GM23248 (cell line): Measurements from ENCODE around the gene MLLT10. TPM values are rescaled to one million over a fixed set of nuclear protein-coding genes. Genes with fewer than 3 reads are reported as not detected.
A peak's percentile ranks its signal among the peaks of the same experiment; 100 is the strongest.

Experiments
- DNase-seq: peaks from one replicate; pipeline ENCODE4 v3.0.0-alpha.2; 2015
- H2AFZ ChIP-seq: fragments of 200-600 bp; sonication (generic); 2 replicates; pipeline ENCODE4 v1.6.1; 2016; ENCODE audit warnings: antibody characterized with exemption
- H3F3A ChIP-seq: fragments of 200-600 bp; sonication (generic); 2 replicates; pipeline ENCODE4 v1.6.1; 2016; ENCODE audit warnings: mild to moderate bottlenecking, antibody characterized with exemption, mixed run types; ENCODE audit not compliant: insufficient read depth
- H3K27ac ChIP-seq: fragments of 200-600 bp; sonication (generic); 2 replicates; pipeline ENCODE4 v1.5.1; 2016; ENCODE audit warnings: mild to moderate bottlenecking
- H3K27me3 ChIP-seq: fragments of 200-600 bp; sonication (generic); replicated peaks from 2 replicates; pipeline ENCODE4 v1.6.1; 2016; ENCODE audit warnings: mild to moderate bottlenecking; ENCODE audit not compliant: insufficient read depth
- H3K36me3 ChIP-seq: fragments of 200-600 bp; sonication (generic); 2 replicates; pipeline ENCODE4 v1.6.1; 2016; ENCODE audit warnings: low read depth, mild to moderate bottlenecking
- H3K4me1 ChIP-seq: fragments of 200-600 bp; sonication (generic); 2 replicates; pipeline ENCODE4 v1.6.1; 2016; ENCODE audit warnings: mild to moderate bottlenecking; ENCODE audit not compliant: insufficient read depth
- H3K4me2 ChIP-seq: fragments of 200-600 bp; sonication (generic); one replicate; pipeline ENCODE4 v1.6.1; 2016; ENCODE audit warnings: mild to moderate bottlenecking; ENCODE audit not compliant: unreplicated experiment
- H3K4me3 ChIP-seq: fragments of 200-600 bp; sonication (generic); 2 replicates; pipeline ENCODE4 v1.5.1; 2016; ENCODE audit warnings: mild to moderate bottlenecking
- H3K79me2 ChIP-seq: fragments of 200-600 bp; sonication (generic); 2 replicates; pipeline ENCODE4 v1.6.1; 2016; ENCODE audit warnings: mild to moderate bottlenecking; ENCODE audit not compliant: insufficient read depth
- H3K9ac ChIP-seq: fragments of 200-600 bp; sonication (generic); 2 replicates; pipeline ENCODE4 v1.6.1; 2016; ENCODE audit warnings: mild to moderate bottlenecking
- H3K9me2 ChIP-seq: fragments of 200-600 bp; sonication (generic); 2 replicates; pipeline ENCODE4 v1.6.1; 2016; ENCODE audit warnings: mixed run types, mild to moderate bottlenecking, moderate library complexity; ENCODE audit not compliant: insufficient read depth
- H3K9me3 ChIP-seq: fragments of 200-600 bp; sonication (generic); one replicate; pipeline ENCODE4 v1.6.1; 2017; ENCODE audit warnings: low read depth
- H4K20me1 ChIP-seq: fragments of 200-600 bp; sonication (generic); 2 replicates; pipeline ENCODE4 v1.6.0; 2016; ENCODE audit not compliant: insufficient read depth
- EZH2 ChIP-seq: fragments of 200-600 bp; sonication (generic); IDR thresholded peaks from 2 replicates; pipeline ENCODE4 v1.6.1; 2018; ENCODE audit warnings: antibody characterized with exemption, mild to moderate bottlenecking; ENCODE audit not compliant: insufficient read depth, poor library complexity, severe bottlenecking
- EZH2phosphoT487 ChIP-seq: fragments of 200-600 bp; sonication (generic); IDR thresholded peaks from 2 replicates; pipeline ENCODE4 v1.6.1; 2018; ENCODE audit warnings: antibody characterized with exemption, moderate library complexity, mild to moderate bottlenecking, low read depth; ENCODE audit not compliant: insufficient read depth
- WGBS, 2 experiments: methylation state at CpG; one replicate each; pipeline ENCODE4 v1.1.6; 2015 to 2017; ENCODE audit warnings: low lambda C conversion rate in 2 of 2, low coverage in 1 of 2; ENCODE audit errors: missing lambda C conversion rate in 2 of 2; 5-methylcytosine and 5-hydroxymethylcytosine counted together
- in situ Hi-C: fragments of 300-500 bp; cut with MboI; formaldehyde crosslinking; loops from 2 replicates; pipeline ENCODE4 v1.15.0; 2020
- polyA plus RNA-seq: library from polyadenylated mRNA; unstranded; fragments of >200 nt; fragmentation: Nextera tagmentation; extraction: Ambion mirVana; gene quantifications from 2 replicates; pipeline ENCODE4 v1.2.1, GENCODE V29; 2016
- total RNA-seq: library from RNA; depleted of rRNA; stranded (reverse); fragments of >200 nt; shearing (Covaris generic); gene quantifications from 2 replicates; pipeline ENCODE4 v1.2.3, GENCODE V29; 2014

MLLT10 gene
- total and polyA plus RNA-seq, 2 experiments from 2014 or later: 8.9 to 19.8 TPM

DNA sequence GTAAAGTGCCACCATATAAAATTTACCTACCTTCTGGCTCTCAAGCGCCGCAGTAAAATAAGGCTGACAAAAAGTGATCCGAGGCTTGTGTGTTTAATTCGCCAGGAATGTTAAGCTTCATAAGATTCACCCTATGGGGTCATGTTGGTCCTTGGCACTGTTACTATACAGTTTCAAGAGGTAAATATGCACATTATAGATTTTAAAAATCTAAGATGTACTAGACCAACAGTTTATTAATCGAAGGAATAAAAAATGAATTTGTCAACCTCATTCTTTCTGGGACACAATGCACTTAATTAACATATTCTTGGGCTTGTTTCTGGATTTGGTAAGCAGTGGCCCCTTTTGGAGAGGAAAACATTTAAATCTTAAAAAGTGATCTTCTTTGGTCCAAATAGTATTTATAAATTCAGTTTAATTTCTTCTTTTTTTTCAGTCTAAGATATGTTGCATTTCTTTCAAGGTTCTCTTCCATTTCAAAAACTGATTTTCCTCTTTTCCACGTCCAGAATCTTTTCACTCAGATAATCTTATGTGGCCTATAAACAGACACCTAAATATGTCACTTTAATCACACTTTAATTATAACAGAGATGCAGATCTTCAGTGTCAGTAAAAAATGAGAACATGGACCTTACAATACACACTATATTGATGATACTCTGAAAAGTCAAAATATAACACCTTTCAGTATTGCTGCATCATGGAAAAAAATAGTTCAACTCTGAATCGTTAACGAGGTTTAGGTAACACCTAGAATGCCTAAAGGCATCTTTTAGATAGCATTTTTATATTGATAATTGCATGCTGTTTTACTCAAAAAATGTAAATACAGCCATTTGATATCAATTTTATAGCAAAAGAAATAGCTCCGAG lies 4.8 kb upstream of the MLLT10 start:
- Histone ChIP-seq H3K4me1 (peaks cover 17% of the 10 kb centered on the region), H3K27ac (no peak overlapping the region)
- no peak for DNase-seq

DNA sequence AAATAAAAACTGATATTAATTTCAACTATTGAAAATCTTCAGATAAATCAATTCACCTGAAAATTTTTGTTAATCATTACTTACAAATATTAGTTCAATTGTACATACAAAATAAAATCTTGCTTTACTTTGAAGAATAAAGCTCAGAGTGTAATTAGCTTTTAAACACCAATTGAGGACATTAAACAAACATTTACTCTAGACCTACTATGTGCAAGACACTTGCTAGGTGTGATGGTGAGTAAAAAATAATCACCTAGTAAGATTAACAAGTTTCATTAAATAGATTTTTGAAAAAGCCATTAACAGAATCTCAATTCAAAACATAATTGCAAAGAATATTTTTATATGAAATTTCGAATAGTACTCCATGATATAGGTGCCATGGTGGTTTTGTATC lies 3.9 kb upstream of the MLLT10 start:
- Histone ChIP-seq H3F3A (peaks cover 30% of the 10 kb centered on the region), H3K79me2 (peaks cover under 1% of the 10 kb centered on the region; the same call in 1 of the 2 replicates), H3K36me3 (no peaks in the 10 kb centered on the region), H3K27me3 (no peaks in the 10 kb centered on the region), H3K27ac (no peak overlapping the region), H3K9me3 (no peaks in the 10 kb centered on the region), H3K4me1 (peaks cover 16% of the 10 kb centered on the region), H4K20me1 (no peaks in the 10 kb centered on the region), H2AFZ (no peak overlapping the region), H3K9me2 (no peaks in the 10 kb centered on the region), H3K4me3 (no peak overlapping the region), H3K4me2 (no peak overlapping the region), H3K9ac (no peak overlapping the region)
- TF ChIP-seq EZH2phosphoT487 (no peak), EZH2 (no peak)
- WGBS, 2 experiments: 66 to 71% methylated on average over 1 of the region's 1 CpG
- in situ Hi-C loops: loop anchor here (25.0 kb wide), 1 partner anchor 407 kb away; no protein-coding TSS in a partner anchor
- no peak for DNase-seq

More for the DNA sequence above, 4.8 kb upstream of the MLLT10 start:
- no peaks in the 10 kb centered on the region for H4K20me1 ChIP-seq
- H3K9me2 ChIP-seq: no peaks in the 10 kb centered on the region
- peaks cover 37% of the 10 kb centered on the region for H3F3A ChIP-seq
- H3K27me3 ChIP-seq: no peaks in the 10 kb centered on the region
- no peak overlapping the region for H3K4me3 ChIP-seq
- peak overlapping the region; percentile 99 for H3K4me2 ChIP-seq
- no peaks in the 10 kb centered on the region for H3K79me2 ChIP-seq
- peak overlapping the region; percentile 85; the same call in 1 of the 2 replicates for H2AFZ ChIP-seq
- no peaks in the 10 kb centered on the region for H3K9me3 ChIP-seq
- TF ChIP-seq EZH2 (no peak), EZH2phosphoT487 (no peak)
- no peaks in the 10 kb centered on the region for H3K36me3 ChIP-seq
- 90 to 93% methylated on average over 9 of the region's 9 CpGs for WGBS, 2 experiments
- H3K9ac ChIP-seq: no peak overlapping the region
- in situ Hi-C loops: loop anchor here (25.0 kb wide), 1 partner anchor 408 kb away; no protein-coding TSS in a partner anchor

DNA sequence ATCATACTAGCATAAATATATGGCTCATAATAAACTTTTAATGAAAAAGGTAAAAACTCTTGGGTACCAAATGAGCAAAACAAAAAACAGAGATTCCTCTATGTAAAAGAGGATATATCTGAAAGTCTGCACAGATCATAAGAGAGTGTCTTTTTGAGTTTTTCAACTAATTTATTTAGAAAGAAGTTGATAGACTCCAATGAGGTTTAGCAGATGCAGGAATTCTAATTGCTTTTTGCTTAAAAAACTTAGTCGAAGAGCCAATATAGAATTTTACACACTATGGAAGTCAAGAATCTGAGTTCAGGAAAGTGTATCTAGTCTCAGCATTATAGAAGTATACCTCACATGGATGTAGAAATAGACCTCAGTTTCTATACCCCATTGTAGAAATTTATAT lies 3.4 kb upstream of the MLLT10 start:
- Histone ChIP-seq H3K9me2 (no peaks in the 10 kb centered on the region), H3K79me2 (peaks cover 5% of the 10 kb centered on the region), H3K4me1 (peaks cover 16% of the 10 kb centered on the region), H3K9me3 (no peaks in the 10 kb centered on the region), H3K9ac (no peak overlapping the region), H3K4me3 (no peak overlapping the region), H3K36me3 (no peaks in the 10 kb centered on the region), H3F3A (peaks cover 31% of the 10 kb centered on the region), H2AFZ (no peak overlapping the region), H3K27ac (no peak overlapping the region), H3K4me2 (no peak overlapping the region), H3K27me3 (no peaks in the 10 kb centered on the region), H4K20me1 (no peaks in the 10 kb centered on the region)
- WGBS, 2 experiments: 40 to 53% methylated on average over 1 of the region's 1 CpG
- in situ Hi-C loops: loop anchor here (25.0 kb wide), 1 partner anchor 407 kb away; no protein-coding TSS in a partner anchor
- no peak for TF ChIP-seq EZH2phosphoT487
- TF ChIP-seq EZH2: no peak
- DNase-seq: no peak

DNA sequence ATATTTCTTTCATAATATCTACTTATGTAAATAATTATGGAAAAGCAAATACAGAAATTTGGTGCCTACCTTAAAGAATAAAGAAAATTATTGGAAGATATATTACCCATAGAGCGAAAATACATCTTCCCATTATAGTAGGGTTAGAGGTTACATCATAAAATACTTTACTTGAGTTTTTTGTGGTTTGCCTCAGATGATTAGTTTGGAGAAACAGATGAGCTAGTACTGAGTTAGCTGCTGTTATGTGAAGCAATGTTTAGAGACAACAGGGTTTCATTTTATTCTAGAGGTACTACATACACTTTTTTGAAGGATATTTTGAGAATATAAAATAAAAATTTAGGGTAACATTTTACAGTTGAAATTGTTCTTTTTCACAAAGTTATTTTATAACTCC lies 2.9 kb upstream of the MLLT10 start:
- TF ChIP-seq EZH2phosphoT487: no peak
- Histone ChIP-seq H3K27me3 (no peaks in the 10 kb centered on the region), H3K4me3 (no peak overlapping the region), H3K4me1 (peaks cover 16% of the 10 kb centered on the region), H3K36me3 (no peaks in the 10 kb centered on the region), H3K79me2 (peaks cover 10% of the 10 kb centered on the region), H3K9ac (no peak overlapping the region), H3F3A (peaks cover 33% of the 10 kb centered on the region), H3K9me2 (no peaks in the 10 kb centered on the region), H3K9me3 (no peaks in the 10 kb centered on the region), H4K20me1 (no peaks in the 10 kb centered on the region), H2AFZ (no peak overlapping the region), H3K4me2 (no peak overlapping the region), H3K27ac (no peak overlapping the region)
- WGBS, 2 experiments: 52 to 63% methylated on average over 1 of the region's 1 CpG
- in situ Hi-C loops: loop anchor here (25.0 kb wide), 1 partner anchor 406 kb away; no protein-coding TSS in a partner anchor
- DNase-seq: peak; percentile 68
